Stomach (tissue), 4 donors: ENCODE results near the gene TFB1M.
"Not testable (repeated sequence)": the region's sequence is repeated elsewhere in the genome, so short reads cannot be mapped to it uniquely, and the experiment has no call there.

Experiments
- EP300 ChIP-seq: sonication (generic); formaldehyde crosslinking; IDR thresholded peaks from one replicate; pipeline ENCODE4 v1.6.1; 2017; ENCODE audit warnings: antibody characterized with exemption
- POLR2A ChIP-seq, 4 donors: fragments of 450-650 bp; IDR thresholded peaks; one replicate each; pipeline ENCODE4 v1.6.1; 2016; ENCODE audit warnings: antibody characterized with exemption in 4 of 4, control low read depth in 2 of 4, mild to moderate bottlenecking in 1 of 4, moderate library complexity in 1 of 4
- POLR2AphosphoS5 ChIP-seq, 3 donors: sonication (generic); formaldehyde crosslinking; IDR thresholded peaks; one replicate each; pipeline ENCODE4 v1.6.1; 2016; ENCODE audit warnings: antibody characterized with exemption in 3 of 3
- TF ChIP-seq, protein P1 (sequence below), 7 experiments: fragments of 450-650 bp in 4 of 7; fragments of 200-600 bp in 3 of 7; sonication (generic) in 3 of 7; IDR thresholded peaks; one replicate each; pipeline ENCODE4 v1.5.1; 2016 to 2019; ENCODE audit warnings: antibody characterized with exemption in 7 of 7, control low read depth in 2 of 7, mild to moderate bottlenecking in 1 of 7

- TF ChIP-seq, protein P1, sequence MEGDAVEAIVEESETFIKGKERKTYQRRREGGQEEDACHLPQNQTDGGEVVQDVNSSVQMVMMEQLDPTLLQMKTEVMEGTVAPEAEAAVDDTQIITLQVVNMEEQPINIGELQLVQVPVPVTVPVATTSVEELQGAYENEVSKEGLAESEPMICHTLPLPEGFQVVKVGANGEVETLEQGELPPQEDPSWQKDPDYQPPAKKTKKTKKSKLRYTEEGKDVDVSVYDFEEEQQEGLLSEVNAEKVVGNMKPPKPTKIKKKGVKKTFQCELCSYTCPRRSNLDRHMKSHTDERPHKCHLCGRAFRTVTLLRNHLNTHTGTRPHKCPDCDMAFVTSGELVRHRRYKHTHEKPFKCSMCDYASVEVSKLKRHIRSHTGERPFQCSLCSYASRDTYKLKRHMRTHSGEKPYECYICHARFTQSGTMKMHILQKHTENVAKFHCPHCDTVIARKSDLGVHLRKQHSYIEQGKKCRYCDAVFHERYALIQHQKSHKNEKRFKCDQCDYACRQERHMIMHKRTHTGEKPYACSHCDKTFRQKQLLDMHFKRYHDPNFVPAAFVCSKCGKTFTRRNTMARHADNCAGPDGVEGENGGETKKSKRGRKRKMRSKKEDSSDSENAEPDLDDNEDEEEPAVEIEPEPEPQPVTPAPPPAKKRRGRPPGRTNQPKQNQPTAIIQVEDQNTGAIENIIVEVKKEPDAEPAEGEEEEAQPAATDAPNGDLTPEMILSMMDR (IDR thresholded peaks at IDR 0.05) = not testable (repeated sequence)
- not testable (repeated sequence) for TF ChIP-seq POLR2AphosphoS5 (IDR thresholded peaks at IDR 0.05); EP300; POLR2A (IDR thresholded peaks at IDR 0.05)
Observed at GRCh38 chr6:155362968-155363632, 48.8 kb upstream of the TFB1M start.
